ENCODE results near the gene FIGNL2. TPM values are rescaled to one million over a fixed set of nuclear protein-coding genes. Genes with fewer than 3 reads are reported as not detected.

Gene FIGNL2
- total RNA-seq, 2 experiments from 2014 or later: 0.40 to 0.43 TPM

GRCh38 chr12:51891843-51892242 lies 43.3 kb upstream of the FIGNL2 start:
- CTCF ChIA-PET: interaction anchor here (1.2 to 1.4 kb wide), 2 partner anchors 89 to 129 kb away, joined by 3 to 9 read pairs; no protein-coding TSS in a partner anchor
- ATAC-seq: no peak
- intact Hi-C loops (cut with micrococcal nuclease): no loop called here
- no peak overlapping the region for H3K27ac Mint-ChIP-seq
- no peak overlapping the region for H3K4me3 Mint-ChIP-seq
- POLR2A ChIA-PET: interaction anchor here (1.3 kb wide), 1 partner anchor 13 kb away, joined by 3 read pairs; no protein-coding TSS in a partner anchor
- no peaks in the 10 kb centered on the region for H3K9me3 Mint-ChIP-seq
- peak; percentile 61 for TF ChIP-seq CTCF (IDR thresholded peaks at IDR 0.05)
- peaks cover 2% of the 10 kb centered on the region for H3K4me1 Mint-ChIP-seq (ENCODE audit: low read depth)
- H3K36me3 Mint-ChIP-seq (ENCODE audit: low read depth): no peaks in the 10 kb centered on the region
- peaks cover 1% of the 10 kb centered on the region for H3K27me3 Mint-ChIP-seq
- DNase-seq: no peak

- ATAC-seq: no peak
- H3K27ac Mint-ChIP-seq: no peak overlapping the region
- ChIA-PET CTCF (interaction anchor here (0.9 to 2.7 kb wide), 3 partner anchors 15 to 33 kb away, joined by 3 to 9 read pairs (median 3); no protein-coding TSS in a partner anchor), POLR2A (interaction anchor here (1.3 kb wide), 1 partner anchor 11 kb away, joined by 3 read pairs; no protein-coding TSS in a partner anchor)
- TF ChIP-seq CTCF (IDR thresholded peaks at IDR 0.05): no peak
- no peaks in the 10 kb centered on the region for H3K9me3 Mint-ChIP-seq
- intact Hi-C loops (cut with micrococcal nuclease): no loop called here
- DNase-seq: no peak
- peaks cover 12% of the 10 kb centered on the region for H3K4me1 Mint-ChIP-seq (ENCODE audit: low read depth)
- peaks cover 1% of the 10 kb centered on the region for H3K27me3 Mint-ChIP-seq
- H3K4me3 Mint-ChIP-seq: no peak overlapping the region
- no peaks in the 10 kb centered on the region for H3K36me3 Mint-ChIP-seq (ENCODE audit: low read depth)
These were observed 42.1 kb upstream of the FIGNL2 start for GRCh38 chr12:51890511-51891171.

- H3K9me3 Mint-ChIP-seq: peaks cover 2% of the 10 kb centered on the region
- TF ChIP-seq CTCF (IDR thresholded peaks at IDR 0.05): no peak
- intact Hi-C loops (cut with micrococcal nuclease): no loop called here
- H3K4me3 Mint-ChIP-seq: no peak overlapping the region
- no peaks in the 10 kb centered on the region for H3K36me3 Mint-ChIP-seq (ENCODE audit: low read depth)
- ChIA-PET CTCF (interaction anchor here (1.5 to 2.7 kb wide), 2 partner anchors 15 to 33 kb away, joined by 3 to 9 read pairs; no protein-coding TSS in a partner anchor), POLR2A (no interaction called here)
- H3K27me3 Mint-ChIP-seq: peaks cover 1% of the 10 kb centered on the region
- H3K27ac Mint-ChIP-seq: no peak overlapping the region
- no peak for DNase-seq
- no peak for ATAC-seq
- H3K4me1 Mint-ChIP-seq (ENCODE audit: low read depth): peaks cover 13% of the 10 kb centered on the region
These were observed 41.6 kb upstream of the FIGNL2 start for GRCh38 chr12:51890133-51890464.

GRCh38 chr12:51889216-51890132 lies 41.0 kb upstream of the FIGNL2 start:
- Mint-ChIP-seq H3K4me1 (ENCODE audit: low read depth) (peaks cover 15% of the 10 kb centered on the region), H3K27ac (no peak overlapping the region), H3K9me3 (peaks cover 7% of the 10 kb centered on the region), H3K27me3 (peaks cover 1% of the 10 kb centered on the region), H3K4me3 (no peak overlapping the region), H3K36me3 (ENCODE audit: low read depth) (no peaks in the 10 kb centered on the region)
- DNase-seq: no peak
- no peak for ATAC-seq
- ChIA-PET POLR2A (no interaction called here), CTCF (interaction anchor here (1.2 to 2.7 kb wide), 3 partner anchors 14 to 37 kb away, joined by 3 to 9 read pairs (median 5); no protein-coding TSS in a partner anchor)
- TF ChIP-seq CTCF (IDR thresholded peaks at IDR 0.05): no peak
- intact Hi-C loops (cut with micrococcal nuclease): no loop called here
